CD14-positive monocyte (primary cell): ENCODE data around the gene NUP155. TPM values are rescaled to one million over a fixed set of nuclear protein-coding genes. Genes with fewer than 3 reads are reported as not detected.
"Not testable (repeated sequence)": the region's sequence is repeated elsewhere in the genome, so short reads cannot be mapped to it uniquely, and the experiment has no call there.

Source experiments
- DNase-seq, 3 donors: peaks; one replicate each; pipeline ENCODE4 v3.0.0-alpha.2; 2011 to 2022
- H2AFZ ChIP-seq: 2 replicates; pipeline ENCODE4 v1.6.0; 2012; ENCODE audit warnings: mild to moderate bottlenecking, low read depth, low read length, inconsistent platforms; ENCODE audit not compliant: insufficient read depth, poor library complexity, severe bottlenecking
- H3K27ac ChIP-seq, 2 donors: 1 replicate in 1 of 2; 2 replicates in 1 of 2; pipeline ENCODE4 v1.5.1; 2012 to 2013; ENCODE audit warnings: low read length in 2 of 2, control low read depth in 1 of 2, inconsistent platforms in 1 of 2, low read depth in 1 of 2, mild to moderate bottlenecking in 1 of 2
- H3K27me3 ChIP-seq, 2 donors: one replicate each; pipeline versions ENCODE4 v1.6.0 to v1.6.1; 2011 to 2013; ENCODE audit warnings: low read length in 2 of 2; ENCODE audit not compliant: control insufficient read depth in 2 of 2, insufficient read depth in 2 of 2
- H3K36me3 ChIP-seq, 2 donors: replicated peaks in 1 of 2; 1 replicate in 1 of 2; 2 replicates in 1 of 2; pipeline versions ENCODE4 v1.5.1 to v1.6.1; 2012 to 2013; ENCODE audit warnings: low read length in 2 of 2, control low read depth in 1 of 2, inconsistent platforms in 1 of 2, mild to moderate bottlenecking in 1 of 2; ENCODE audit not compliant: insufficient read depth in 2 of 2, control insufficient read depth in 1 of 2
- H3K4me1 ChIP-seq, 2 donors: 1 replicate in 1 of 2; 2 replicates in 1 of 2; pipeline versions ENCODE4 v1.5.1 to v1.6.1; 2012 to 2013; ENCODE audit warnings: low read length in 2 of 2, control low read depth in 1 of 2, inconsistent platforms in 1 of 2, mild to moderate bottlenecking in 1 of 2, moderate library complexity in 1 of 2; ENCODE audit not compliant: insufficient read depth in 2 of 2, control insufficient read depth in 1 of 2
- H3K4me2 ChIP-seq: replicated peaks from 2 replicates; pipeline ENCODE3; 2012; ENCODE audit warnings: low read length, moderate library complexity, mild to moderate bottlenecking; ENCODE audit not compliant: poor library complexity, severe bottlenecking; ENCODE audit errors: extremely low read depth
- H3K4me3 ChIP-seq, 3 experiments: fragments of 200-600 bp in 1 of 3; sonication (generic) in 1 of 3; replicated peaks in 1 of 3; 1 replicate in 2 of 3; 2 replicates in 1 of 3; pipeline ENCODE4 v1.5.1; 2011 to 2013; ENCODE audit warnings: low read length in 3 of 3, mild to moderate bottlenecking in 3 of 3, control low read depth in 2 of 3, low read depth in 2 of 3, inconsistent platforms in 1 of 3, moderate library complexity in 1 of 3
- H3K79me2 ChIP-seq: 2 replicates; pipeline ENCODE4 v1.6.0; 2012; ENCODE audit warnings: mild to moderate bottlenecking, control low read depth, inconsistent platforms, low read length, moderate library complexity; ENCODE audit not compliant: insufficient read depth
- H3K9ac ChIP-seq: 2 replicates; pipeline ENCODE4 v1.6.0; 2017; ENCODE audit warnings: low read length, mild to moderate bottlenecking; ENCODE audit not compliant: insufficient read depth, poor library complexity, severe bottlenecking
- H3K9me3 ChIP-seq, 2 donors: replicated peaks in 1 of 2; 1 replicate in 1 of 2; 2 replicates in 1 of 2; pipeline versions ENCODE4 v1.5.1 to v1.6.1; 2012 to 2013; ENCODE audit warnings: low read length in 2 of 2, control low read depth in 1 of 2; ENCODE audit not compliant: control insufficient read depth in 1 of 2, insufficient read depth in 1 of 2
- H4K20me1 ChIP-seq: 2 replicates; pipeline ENCODE4 v1.6.0; 2012; ENCODE audit warnings: mild to moderate bottlenecking, low read length, control low read depth, moderate library complexity; ENCODE audit not compliant: insufficient read depth
- H3K27ac Mint-ChIP-seq, 7 donors: one replicate each; pipeline ENCODE4 v1.8.0; 2020; ENCODE audit warnings: mild to moderate bottlenecking in 7 of 7, mixed read lengths in 7 of 7, moderate library complexity in 6 of 7, inconsistent platforms in 2 of 7
- H3K27me3 Mint-ChIP-seq, 3 donors: one replicate each; pipeline ENCODE4 v1.8.0; 2021 to 2022; ENCODE audit warnings: low read depth in 3 of 3, mild to moderate bottlenecking in 3 of 3, mixed read lengths in 3 of 3, moderate library complexity in 3 of 3, inconsistent platforms in 1 of 3
- H3K36me3 Mint-ChIP-seq, 2 donors: one replicate each; pipeline ENCODE4 v1.8.0; 2020; ENCODE audit warnings: mixed read lengths in 2 of 2, inconsistent platforms in 1 of 2, mild to moderate bottlenecking in 1 of 2
- H3K4me1 Mint-ChIP-seq: one replicate; pipeline ENCODE4 v1.8.0; 2020; ENCODE audit warnings: mild to moderate bottlenecking, mixed read lengths
- H3K4me3 Mint-ChIP-seq, 2 donors: one replicate each; pipeline ENCODE4 v1.8.0; 2020; ENCODE audit warnings: mild to moderate bottlenecking in 2 of 2, mixed read lengths in 2 of 2, moderate library complexity in 1 of 2
- H3K9me3 Mint-ChIP-seq, 7 donors: one replicate each; pipeline ENCODE4 v1.8.0; 2020 to 2022; ENCODE audit warnings: mixed read lengths in 7 of 7, mild to moderate bottlenecking in 6 of 7, moderate library complexity in 6 of 7, inconsistent platforms in 2 of 7
- WGBS: methylation state at CpG from one replicate; pipeline ENCODE4 v1.1.5; 2013; ENCODE audit warnings: missing lambda C conversion rate; ENCODE audit not compliant: insufficient coverage; 5-methylcytosine and 5-hydroxymethylcytosine counted together
- intact Hi-C, 2 donors: fragments of 100-400 bp; cut with micrococcal nuclease; formaldehyde crosslinking; loops; one replicate each; pipeline versions ENCODE4 v1.15.0 to v1.15.1; 2023
- polyA plus RNA-seq, 3 donors: library from polyadenylated mRNA; depleted of rRNA in 1 of 3; unstranded in 2 of 3; stranded (reverse) in 1 of 3; fragments of 300-500 nt in 2 of 3; fragments of >200 nt in 1 of 3; fragmentation: Illumina TruSeq in 2 of 3; gene quantifications; 1 replicate in 2 of 3; 2 replicates in 1 of 3; pipeline ENCODE4 v1.2.3, GENCODE V29; 2012 to 2021
- TF ChIP-seq, protein P1 (sequence below): fragments of 200-600 bp; IDR thresholded peaks from one replicate; pipeline ENCODE4 v1.8.0; 2022; ENCODE audit warnings: antibody characterized with exemption, mild to moderate bottlenecking

Gene NUP155
- polyA plus RNA-seq, 3 donors = 5.0 to 8.5 (median 5.8) TPM

DNA sequence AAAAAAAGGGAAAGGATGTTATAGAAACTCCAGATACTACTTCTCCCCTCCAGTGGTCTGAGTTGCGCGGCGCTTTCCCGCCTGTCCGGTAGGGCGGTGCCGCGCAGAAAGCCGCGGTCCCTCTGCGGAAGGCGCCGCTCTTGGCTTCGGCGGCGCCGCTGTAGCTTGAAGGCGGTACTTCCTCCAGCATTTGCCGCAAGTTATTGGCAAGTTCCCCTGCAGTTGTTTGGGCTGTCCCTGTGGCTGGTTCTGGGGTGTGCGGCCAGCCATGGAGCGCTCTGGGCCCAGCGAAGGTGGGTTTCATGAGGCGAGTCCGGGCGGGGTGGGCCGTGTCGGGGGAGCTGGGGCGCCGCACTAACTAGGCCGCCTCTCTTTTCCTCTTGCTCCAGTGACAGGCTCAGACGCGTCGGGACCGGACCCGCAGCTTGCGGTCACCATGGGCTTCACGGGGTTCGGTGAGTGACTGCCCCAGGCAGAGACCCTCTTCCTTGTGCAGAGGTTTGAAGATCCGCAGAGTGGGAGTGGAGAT lies 8.3 kb upstream of the NUP155 start, which contains the start of gene WDR70:
WDR70 (plus strand) TSS at position 219 of the 529 bp plus-strand sequence; CDS start at position 269, 50 bp downstream.
- peak within 1 kb of the TSS; percentile 90 to 95 for H3K4me3 Mint-ChIP-seq
- Histone ChIP-seq H3K4me2 (peak within 1 kb of the TSS; percentile 71), H2AFZ (peak within 1 kb of the TSS; percentile 86), H3K79me2 (peaks cover 11% of the 10 kb centered on the region), H3K27ac (peak within 1 kb of the TSS in 1 of 2 donors; percentile 79), H3K36me3 (peaks cover 6 to 28% of the 10 kb centered on the region in 2 donors), H3K4me3 (peak within 1 kb of the TSS; percentile 54 to 86 (median 84)), H3K9ac (peak within 1 kb of the TSS; percentile 81)
- under 1% methylated on average over 25 of the region's 39 CpGs for WGBS
- H3K27me3 Mint-ChIP-seq, H3K9me3 ChIP-seq, H4K20me1 ChIP-seq, intact Hi-C loops, H3K27me3 ChIP-seq, H3K4me1 ChIP-seq, H3K4me1 Mint-ChIP-seq, H3K9me3 Mint-ChIP-seq: not testable (repeated sequence)
- TF ChIP-seq, protein P1, sequence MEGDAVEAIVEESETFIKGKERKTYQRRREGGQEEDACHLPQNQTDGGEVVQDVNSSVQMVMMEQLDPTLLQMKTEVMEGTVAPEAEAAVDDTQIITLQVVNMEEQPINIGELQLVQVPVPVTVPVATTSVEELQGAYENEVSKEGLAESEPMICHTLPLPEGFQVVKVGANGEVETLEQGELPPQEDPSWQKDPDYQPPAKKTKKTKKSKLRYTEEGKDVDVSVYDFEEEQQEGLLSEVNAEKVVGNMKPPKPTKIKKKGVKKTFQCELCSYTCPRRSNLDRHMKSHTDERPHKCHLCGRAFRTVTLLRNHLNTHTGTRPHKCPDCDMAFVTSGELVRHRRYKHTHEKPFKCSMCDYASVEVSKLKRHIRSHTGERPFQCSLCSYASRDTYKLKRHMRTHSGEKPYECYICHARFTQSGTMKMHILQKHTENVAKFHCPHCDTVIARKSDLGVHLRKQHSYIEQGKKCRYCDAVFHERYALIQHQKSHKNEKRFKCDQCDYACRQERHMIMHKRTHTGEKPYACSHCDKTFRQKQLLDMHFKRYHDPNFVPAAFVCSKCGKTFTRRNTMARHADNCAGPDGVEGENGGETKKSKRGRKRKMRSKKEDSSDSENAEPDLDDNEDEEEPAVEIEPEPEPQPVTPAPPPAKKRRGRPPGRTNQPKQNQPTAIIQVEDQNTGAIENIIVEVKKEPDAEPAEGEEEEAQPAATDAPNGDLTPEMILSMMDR = peak; percentile 58
- H3K36me3 Mint-ChIP-seq = peaks cover 22 to 33% of the 10 kb centered on the region in 2 donors
- peak within 1 kb of the TSS; percentile 54 to 89 (median 80) for H3K27ac Mint-ChIP-seq
- peak; percentile 85 to 90 (median 88) for DNase-seq

DNA sequence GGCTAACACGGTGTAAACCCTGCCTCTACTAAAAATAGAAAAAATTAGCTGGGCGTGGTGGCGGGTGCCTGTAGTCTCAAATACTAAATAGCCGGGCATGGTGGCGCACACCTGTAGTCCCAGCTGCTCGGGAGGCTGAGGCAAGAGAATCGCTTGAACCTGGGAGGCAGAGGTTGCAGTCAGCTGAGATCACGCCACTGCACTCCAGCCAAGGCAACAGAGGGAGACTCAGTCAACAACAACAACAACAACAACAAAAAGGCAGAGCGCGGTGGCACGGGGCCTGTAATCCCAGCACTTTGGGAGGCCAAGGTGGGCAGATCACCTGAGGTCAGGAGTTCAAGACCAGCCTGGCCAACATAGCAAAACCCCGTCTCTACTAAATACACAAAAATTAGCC lies 7.2 kb upstream of the NUP155 start:
- H3K4me2 ChIP-seq, H4K20me1 ChIP-seq, H3K4me3 Mint-ChIP-seq, H3K4me1 Mint-ChIP-seq, H3K9me3 ChIP-seq, H3K4me3 ChIP-seq, intact Hi-C loops, H3K27me3 ChIP-seq, DNase-seq, H3K9me3 Mint-ChIP-seq, H3K27ac ChIP-seq, H3K4me1 ChIP-seq, H3K9ac ChIP-seq, H3K27ac Mint-ChIP-seq, H3K27me3 Mint-ChIP-seq, H2AFZ ChIP-seq: not testable (repeated sequence)
- WGBS = 94% methylated on average over 9 of the region's 12 CpGs
- H3K36me3 Mint-ChIP-seq = peaks cover 16 to 22% of the 10 kb centered on the region in 2 donors
- H3K79me2 ChIP-seq = peaks cover 11% of the 10 kb centered on the region
- peaks cover 0 to 17% of the 10 kb centered on the region in 2 donors for H3K36me3 ChIP-seq
